Mononuclear cell (primary cell): ENCODE data around the gene CEPT1. TPM values are rescaled to one million over a fixed set of nuclear protein-coding genes. Genes with fewer than 3 reads are reported as not detected.

ENCODE experiments used
- H3K27me3 ChIP-seq: 2 replicates; pipeline ENCODE4 v1.6.0; 2011; ENCODE audit warnings: low read length, control low read depth; ENCODE audit not compliant: insufficient read depth
- H3K4me1 ChIP-seq: 2 replicates; pipeline ENCODE4 v1.5.1; 2011; ENCODE audit warnings: mild to moderate bottlenecking, low read length, control low read depth; ENCODE audit not compliant: insufficient read depth
- H3K4me3 ChIP-seq: 2 replicates; pipeline ENCODE4 v1.5.1; 2011; ENCODE audit warnings: mild to moderate bottlenecking, low read length, moderate library complexity
- H3K9me3 ChIP-seq: 2 replicates; pipeline ENCODE4 v1.5.1; 2011; ENCODE audit warnings: low read depth, mild to moderate bottlenecking, control low read depth, low read length
- total RNA-seq: library from RNA; depleted of rRNA; stranded (reverse); fragments of >200 nt; gene quantifications from one replicate; pipeline ENCODE4 v1.2.3, GENCODE V29; 2012

The CEPT1 gene
- total RNA-seq, 1 donor = 48.9 TPM

GRCh38 chr1:111219557-111220286 is 79.7 kb downstream of the CEPT1 start:
- no peak overlapping the region for H3K4me3 ChIP-seq
- no peaks in the 10 kb centered on the region for H3K27me3 ChIP-seq
- H3K9me3 ChIP-seq = no peaks in the 10 kb centered on the region

GRCh38 chr1:111220302-111220890 is 80.4 kb downstream of the CEPT1 start:
- Histone ChIP-seq H3K4me3 (no peak overlapping the region), H3K27me3 (no peaks in the 10 kb centered on the region), H3K4me1 (peaks cover 81% of the 10 kb centered on the region), H3K9me3 (no peaks in the 10 kb centered on the region)

More at GRCh38 chr1:111219557-111220286, 79.7 kb downstream of the CEPT1 start:
- H3K4me1 ChIP-seq = peaks cover 87% of the 10 kb centered on the region

DNA sequence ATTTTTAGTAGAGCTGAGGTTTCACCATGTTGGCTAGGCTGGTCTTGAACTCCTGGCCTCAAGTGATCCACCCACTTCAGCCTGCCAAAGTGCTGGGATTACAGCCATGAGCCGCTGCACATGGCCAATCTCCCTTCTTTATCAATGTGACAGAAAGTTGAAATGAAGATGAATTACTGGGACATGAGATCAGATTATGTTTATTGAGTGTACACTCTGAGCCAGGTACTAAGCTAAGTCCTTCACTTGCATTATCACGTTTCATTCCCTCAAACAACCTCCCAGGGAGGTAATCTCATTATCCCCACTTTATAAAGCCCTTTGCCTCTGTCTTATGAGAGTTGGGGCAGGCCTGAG is 81.2 kb downstream of the CEPT1 start:
- H3K4me1 ChIP-seq = peaks cover 80% of the 10 kb centered on the region
- H3K9me3 ChIP-seq = no peaks in the 10 kb centered on the region
- no peak overlapping the region for H3K4me3 ChIP-seq
- H3K27me3 ChIP-seq = no peaks in the 10 kb centered on the region

GRCh38 chr1:111221633-111222291 is 81.7 kb downstream of the CEPT1 start:
- peaks cover 80% of the 10 kb centered on the region for H3K4me1 ChIP-seq

DNA sequence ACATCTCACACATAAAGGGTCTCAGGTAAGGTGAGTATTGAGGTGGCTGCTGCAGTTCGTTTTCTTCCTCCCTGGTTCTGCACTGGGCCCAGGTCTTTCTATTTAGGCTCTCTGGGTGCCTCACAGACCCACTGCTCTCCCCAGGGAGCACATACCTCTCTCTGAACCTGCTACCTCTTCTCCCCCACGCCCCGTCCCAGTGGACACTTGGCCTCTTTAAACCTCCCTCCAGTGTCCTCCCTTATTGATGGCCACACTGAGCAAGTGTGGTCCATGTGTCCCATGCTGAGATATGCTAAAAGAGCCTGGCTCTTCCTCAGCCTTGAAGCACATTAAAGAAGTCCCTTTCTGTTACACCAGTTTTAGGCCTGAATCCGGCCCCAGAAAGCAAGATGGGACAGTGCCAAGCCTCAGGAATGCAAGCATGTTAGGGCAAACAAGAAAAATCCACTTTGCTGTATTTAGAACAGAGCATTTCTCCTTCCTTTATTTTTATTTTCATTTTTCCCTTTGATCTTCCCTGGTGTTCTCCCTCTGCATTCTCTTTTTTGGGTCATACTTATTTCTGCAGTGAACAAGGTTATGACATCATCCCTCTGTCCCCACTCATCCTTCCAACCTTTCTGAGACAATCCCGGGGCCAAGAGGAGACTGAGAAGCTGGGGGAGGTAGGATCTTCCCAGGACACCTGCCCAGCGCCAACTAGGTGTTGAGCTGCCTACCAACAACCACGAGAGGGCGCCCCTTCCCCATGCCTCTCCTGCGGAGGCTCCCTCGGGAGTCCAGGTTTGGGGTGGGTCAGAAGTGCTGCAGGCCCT is 82.5 kb downstream of the CEPT1 start:
- H3K9me3 ChIP-seq = no peaks in the 10 kb centered on the region
- H3K4me3 ChIP-seq = no peak overlapping the region
- peaks cover 80% of the 10 kb centered on the region for H3K4me1 ChIP-seq
- H3K27me3 ChIP-seq = no peaks in the 10 kb centered on the region

More at GRCh38 chr1:111221633-111222291, 81.7 kb downstream of the CEPT1 start:
- no peak overlapping the region for H3K4me3 ChIP-seq
- no peaks in the 10 kb centered on the region for H3K27me3 ChIP-seq
- H3K9me3 ChIP-seq = no peaks in the 10 kb centered on the region

DNA sequence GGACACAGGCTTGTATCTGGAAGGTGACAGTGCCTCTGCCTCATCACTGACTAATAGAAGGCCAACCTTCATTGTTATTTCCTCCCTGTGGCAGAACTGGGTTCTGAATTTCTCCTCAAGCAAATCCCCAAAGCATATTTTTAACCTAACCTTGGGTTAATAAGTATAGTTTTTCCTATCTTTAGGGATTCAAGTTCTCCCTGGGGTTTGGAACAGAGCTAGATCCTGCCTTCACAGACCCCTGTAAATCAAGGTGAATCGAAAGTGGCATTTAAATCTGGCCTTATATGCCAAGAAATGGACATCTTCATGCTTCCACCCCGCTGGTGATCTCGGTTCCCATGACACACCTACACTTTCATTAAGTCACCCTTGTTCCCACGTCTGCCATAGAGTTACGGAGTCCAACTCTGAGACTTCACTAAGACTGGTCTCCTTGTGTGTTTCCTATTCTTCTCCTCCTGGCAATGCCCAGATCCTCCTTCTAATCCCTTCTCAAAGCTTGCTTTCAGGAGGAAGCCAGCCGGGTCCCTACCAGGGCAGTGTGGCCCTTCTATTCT is 83.2 kb downstream of the CEPT1 start:
- no peak overlapping the region for H3K4me3 ChIP-seq

DNA sequence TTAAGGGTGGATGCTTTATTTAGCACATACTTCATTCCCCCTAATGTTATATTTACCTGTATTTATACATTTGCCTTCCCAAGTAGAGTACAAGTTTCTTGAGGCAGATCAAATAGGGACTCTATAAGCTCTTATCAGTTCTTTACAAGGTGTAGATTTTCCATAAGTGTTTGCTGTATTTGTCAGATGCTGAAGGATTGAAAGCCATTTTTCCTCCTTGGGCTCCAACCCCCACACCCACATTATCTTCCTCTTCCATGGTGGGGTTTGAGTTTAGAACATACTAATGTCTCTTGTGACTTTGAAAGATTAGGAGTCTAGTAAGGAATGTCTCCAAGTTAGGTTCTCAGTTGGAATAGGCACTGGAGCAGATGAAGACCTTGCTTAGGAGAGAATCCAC is 85.1 kb downstream of the CEPT1 start:
- Histone ChIP-seq H3K27me3 (no peaks in the 10 kb centered on the region), H3K4me1 (peaks cover 68% of the 10 kb centered on the region), H3K4me3 (no peak overlapping the region), H3K9me3 (no peaks in the 10 kb centered on the region)

More for the DNA sequence above, 83.2 kb downstream of the CEPT1 start:
- H3K4me1 ChIP-seq = peaks cover 82% of the 10 kb centered on the region
- no peaks in the 10 kb centered on the region for H3K9me3 ChIP-seq
- H3K27me3 ChIP-seq = no peaks in the 10 kb centered on the region

- H3K4me1 ChIP-seq = peaks cover 66% of the 10 kb centered on the region
- no peaks in the 10 kb centered on the region for H3K27me3 ChIP-seq
- no peak overlapping the region for H3K4me3 ChIP-seq
- H3K9me3 ChIP-seq = no peaks in the 10 kb centered on the region
Measured at GRCh38 chr1:111225717-111226400, 85.8 kb downstream of the CEPT1 start.

DNA sequence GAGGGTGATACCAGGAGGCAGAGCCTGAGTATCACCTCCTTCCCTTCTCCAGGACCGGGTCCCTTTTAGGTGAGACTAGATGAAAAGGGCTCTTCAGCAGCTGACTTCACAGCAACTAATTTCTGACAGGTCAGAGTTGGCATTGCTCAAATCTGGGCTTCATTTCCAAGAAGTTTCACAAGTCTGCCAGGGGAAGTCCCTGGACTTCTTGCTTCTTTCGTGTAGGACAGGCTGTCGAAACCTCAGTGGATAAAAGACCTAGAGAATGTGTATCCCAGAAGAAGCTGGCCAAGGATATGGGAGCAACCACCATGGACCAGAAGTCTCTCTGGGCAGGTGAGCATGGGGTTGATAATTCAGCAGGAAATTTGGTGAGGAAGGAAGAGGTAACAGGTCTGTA is 87.4 kb downstream of the CEPT1 start, which contains the start of gene CHI3L2:
TSS of gene CHI3L2 (plus strand) at position 280 of the 400 bp plus-strand sequence. CDS start at position 297, 17 bp downstream.
- H3K4me3 ChIP-seq = no peak within 1 kb of the TSS
- peaks cover 50% of the 10 kb centered on the region for H3K4me1 ChIP-seq
- H3K9me3 ChIP-seq = no peaks in the 10 kb centered on the region
- H3K27me3 ChIP-seq = no peaks in the 10 kb centered on the region

- Histone ChIP-seq H3K9me3 (no peaks in the 10 kb centered on the region), H3K4me1 (peaks cover 44% of the 10 kb centered on the region), H3K4me3 (no peak overlapping the region), H3K27me3 (no peaks in the 10 kb centered on the region)
Measured at GRCh38 chr1:111227851-111228747, 88.1 kb downstream of the CEPT1 start.

DNA sequence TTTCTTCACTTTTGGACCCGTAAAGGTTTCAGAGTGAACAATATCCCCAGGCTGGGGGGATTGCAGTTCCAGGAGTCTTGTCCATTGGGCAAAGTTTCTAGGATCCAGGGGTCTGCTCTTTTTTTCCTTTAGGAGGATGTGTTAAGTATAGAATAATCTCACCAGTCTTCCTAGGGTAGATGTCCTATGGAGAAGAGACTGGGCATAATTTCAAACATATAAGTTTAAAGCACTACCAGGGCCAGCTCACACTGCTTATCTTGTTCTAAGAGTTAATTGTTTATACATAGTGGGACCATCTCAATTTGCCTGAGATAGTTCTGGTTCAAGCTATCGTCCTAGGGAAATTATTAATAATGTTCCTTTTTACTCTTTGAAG is 88.7 kb downstream of the CEPT1 start:
- Histone ChIP-seq H3K4me1 (peaks cover 39% of the 10 kb centered on the region), H3K27me3 (no peaks in the 10 kb centered on the region), H3K9me3 (no peaks in the 10 kb centered on the region), H3K4me3 (no peak overlapping the region)

GRCh38 chr1:111232134-111232533 is 92.1 kb downstream of the CEPT1 start:
- no peaks in the 10 kb centered on the region for H3K9me3 ChIP-seq
- H3K4me1 ChIP-seq = peaks cover 22% of the 10 kb centered on the region
- H3K27me3 ChIP-seq = no peaks in the 10 kb centered on the region
- H3K4me3 ChIP-seq = no peak overlapping the region

- Histone ChIP-seq H3K4me3 (no peak overlapping the region), H3K4me1 (peaks cover 6% of the 10 kb centered on the region)
Measured at GRCh38 chr1:111234258-111234657, 94.2 kb downstream of the CEPT1 start.

More at GRCh38 chr1:111234258-111234657, 94.2 kb downstream of the CEPT1 start:
- Histone ChIP-seq H3K27me3 (no peaks in the 10 kb centered on the region), H3K9me3 (no peaks in the 10 kb centered on the region)
